LHCN-M2 (cell line): Measurements from ENCODE around the gene ARL5C. TPM values are rescaled to one million over a fixed set of nuclear protein-coding genes. Genes with fewer than 3 reads are reported as not detected.

Experiments
- DNase-seq: peaks from one replicate; pipeline ENCODE4 v3.0.0-alpha.2; 2012; ENCODE audit warnings: low read depth
- polyA plus RNA-seq: library from polyadenylated mRNA; unstranded; fragments of >200 nt; gene quantifications from one replicate; pipeline ENCODE4 v1.2.1, GENCODE V29; 2012; ENCODE audit warnings: missing spikeins
- total RNA-seq: library from RNA; depleted of rRNA; stranded (reverse); fragments of >200 nt; gene quantifications from 2 replicates; pipeline ENCODE4 v1.2.3, GENCODE V29; 2014; rRNA removed

The ARL5C gene
- total RNA-seq, result not detected in 2 replicates
- not detected for polyA plus RNA-seq

GRCh38 chr17:39165841-39166349 is at the start of gene ARL5C:
Gene ARL5C, minus strand, starts transcription at chr17:39166161. Its CDS starts 401 bp downstream, at chr17:39165760.
- no peak for DNase-seq

- no peak for DNase-seq
These were observed 47.9 kb upstream of the ARL5C start for GRCh38 chr17:39213852-39214251.

- DNase-seq, result no peak
These were observed 47.0 kb upstream of the ARL5C start for GRCh38 chr17:39212841-39213480.

- DNase-seq, result no peak
These were observed 46.3 kb upstream of the ARL5C start for GRCh38 chr17:39212195-39212810.

GRCh38 chr17:39210093-39210434 is 44.1 kb upstream of the ARL5C start:
- no peak for DNase-seq

GRCh38 chr17:39209317-39210092 is 43.5 kb upstream of the ARL5C start:
- DNase-seq, result no peak

GRCh38 chr17:39208893-39209292 is 42.9 kb upstream of the ARL5C start:
- DNase-seq, result peak; percentile 41

GRCh38 chr17:39208136-39208535 is 42.2 kb upstream of the ARL5C start:
- peak; percentile 70 for DNase-seq

GRCh38 chr17:39205112-39205526 is 39.2 kb upstream of the ARL5C start:
- DNase-seq, result no peak

- no peak for DNase-seq
These were observed 38.3 kb upstream of the ARL5C start for GRCh38 chr17:39204245-39204644.

GRCh38 chr17:39200957-39201510 is 35.1 kb upstream of the ARL5C start:
- no peak for DNase-seq

GRCh38 chr17:39200070-39200879 is 34.3 kb upstream of the ARL5C start, which contains the start of gene RPL19:
Gene RPL19, plus strand, starts transcription at chr17:39200283. Its CDS starts 62 bp downstream, at chr17:39200345.
- DNase-seq, result no peak

- DNase-seq, result peak; percentile 93
These were observed 33.8 kb upstream of the ARL5C start for GRCh38 chr17:39199820-39200069.

- DNase-seq, result no peak
These were observed 32.2 kb upstream of the ARL5C start for GRCh38 chr17:39198186-39198566.

- peak; percentile 71 for DNase-seq
These were observed 31.6 kb upstream of the ARL5C start, which contains the start of gene CACNB1 for GRCh38 chr17:39197380-39198185. Gene CACNB1, minus strand, starts transcription at chr17:39197669. Its CDS starts 174 bp downstream, at chr17:39197495.

- peak; percentile 55 for DNase-seq
These were observed 30.9 kb upstream of the ARL5C start for GRCh38 chr17:39196808-39197291.

GRCh38 chr17:39196241-39196807 is 30.4 kb upstream of the ARL5C start:
- peak; percentile 56 for DNase-seq

- DNase-seq, result no peak
These were observed 29.7 kb upstream of the ARL5C start for GRCh38 chr17:39195568-39196160.

- no peak for DNase-seq
These were observed 29.1 kb upstream of the ARL5C start for GRCh38 chr17:39194985-39195524.
